Brain microvascular endothelial cell (primary cell): ENCODE results near the gene MAP1S.

Experiments
- DNase-seq: peaks from one replicate; pipeline ENCODE4 v3.0.0-alpha.2; 2020
- H3K27ac ChIP-seq: fragments of 250-450 bp; sonication (Bioruptor Pico); 2 replicates; pipeline ENCODE4 v1.5.1; 2020; ENCODE audit warnings: mild to moderate bottlenecking, moderate library complexity
- H3K27me3 ChIP-seq: fragments of 250-450 bp; sonication (Bioruptor Pico); replicated peaks from 2 replicates; pipeline ENCODE4 v1.5.1; 2020; ENCODE audit warnings: mild to moderate bottlenecking
- H3K36me3 ChIP-seq: fragments of 250-450 bp; sonication (Bioruptor Pico); replicated peaks from 2 replicates; pipeline ENCODE4 v1.5.1; 2020; ENCODE audit warnings: mild to moderate bottlenecking
- H3K4me3 ChIP-seq: 2 replicates; pipeline ENCODE4 v1.5.1; 2011; ENCODE audit warnings: low read depth, mild to moderate bottlenecking, control low read depth, low read length, moderate library complexity
- CTCF ChIP-seq: IDR thresholded peaks from 2 replicates; pipeline ENCODE4 v1.5.1; 2011; ENCODE audit warnings: low read depth, mild to moderate bottlenecking, moderate library complexity, low read length, control low read depth, inconsistent platforms; ENCODE audit errors: missing control alignments
- in situ Hi-C: cut with HindIII; loops from 2 replicates; pipeline ENCODE4 v1.10.0; 2017; ENCODE audit warnings: low sequenced_read_pairs, low pct_ligation_motif_present

Gene MAP1S

GRCh38 chr19:17678836-17679235 is 40.4 kb upstream of the MAP1S start:
- no peak for DNase-seq

DNA sequence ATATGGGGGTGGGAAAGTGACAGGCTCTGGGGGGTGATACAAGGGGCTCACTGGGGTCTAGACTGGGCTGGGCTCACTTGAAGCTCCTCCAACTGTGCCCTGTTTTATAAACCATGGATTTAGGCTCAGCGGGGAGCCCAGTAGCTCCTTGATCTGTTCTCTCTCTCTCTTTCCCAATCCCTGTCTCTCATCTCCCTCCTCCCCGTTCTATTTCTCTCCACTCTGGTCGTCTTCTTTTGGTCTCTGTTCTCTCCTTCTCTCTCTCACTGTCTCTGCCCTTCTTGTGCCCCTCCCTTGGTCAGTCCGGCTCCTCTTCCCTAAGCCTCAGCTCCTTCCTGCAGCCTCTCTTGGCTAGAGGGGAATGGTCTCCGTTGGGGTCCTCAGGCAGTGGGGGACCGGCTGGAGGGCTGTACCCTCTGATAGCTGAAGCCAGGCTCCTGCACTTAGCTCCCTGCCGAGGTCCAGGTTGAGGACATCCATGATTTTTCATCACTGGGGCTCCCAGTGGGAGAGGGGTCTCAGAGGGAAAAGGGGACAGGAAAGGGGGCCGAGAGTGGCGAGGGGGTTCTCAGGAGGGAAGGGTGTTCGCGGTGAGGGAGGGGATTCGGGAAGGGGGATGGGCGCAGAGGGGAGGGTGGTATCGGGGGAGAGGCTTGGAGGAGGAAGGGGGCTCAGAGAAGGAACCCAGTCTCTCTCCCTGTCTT is 39.6 kb upstream of the MAP1S start:
- H3K27me3 ChIP-seq: no peaks in the 10 kb centered on the region
- H3K4me3 ChIP-seq: no peak overlapping the region
- in situ Hi-C loops: no loop called here
- peak overlapping the region; percentile 10 for H3K27ac ChIP-seq
- no peak for DNase-seq
- no peak for TF ChIP-seq CTCF
- no peaks in the 10 kb centered on the region for H3K36me3 ChIP-seq

More at GRCh38 chr19:17678836-17679235, 40.4 kb upstream of the MAP1S start:
- no peaks in the 10 kb centered on the region for H3K36me3 ChIP-seq
- no peak overlapping the region for H3K27ac ChIP-seq
- H3K27me3 ChIP-seq: no peaks in the 10 kb centered on the region
- in situ Hi-C loops: no loop called here
- H3K4me3 ChIP-seq: no peak overlapping the region
- no peak for TF ChIP-seq CTCF

GRCh38 chr19:17680230-17680722 is 39.0 kb upstream of the MAP1S start:
- H3K4me3 ChIP-seq: no peak overlapping the region
- no peaks in the 10 kb centered on the region for H3K36me3 ChIP-seq
- no peak overlapping the region for H3K27ac ChIP-seq
- no peak for TF ChIP-seq CTCF
- in situ Hi-C loops: no loop called here
- DNase-seq: peak; percentile 83
- H3K27me3 ChIP-seq: no peaks in the 10 kb centered on the region

DNA sequence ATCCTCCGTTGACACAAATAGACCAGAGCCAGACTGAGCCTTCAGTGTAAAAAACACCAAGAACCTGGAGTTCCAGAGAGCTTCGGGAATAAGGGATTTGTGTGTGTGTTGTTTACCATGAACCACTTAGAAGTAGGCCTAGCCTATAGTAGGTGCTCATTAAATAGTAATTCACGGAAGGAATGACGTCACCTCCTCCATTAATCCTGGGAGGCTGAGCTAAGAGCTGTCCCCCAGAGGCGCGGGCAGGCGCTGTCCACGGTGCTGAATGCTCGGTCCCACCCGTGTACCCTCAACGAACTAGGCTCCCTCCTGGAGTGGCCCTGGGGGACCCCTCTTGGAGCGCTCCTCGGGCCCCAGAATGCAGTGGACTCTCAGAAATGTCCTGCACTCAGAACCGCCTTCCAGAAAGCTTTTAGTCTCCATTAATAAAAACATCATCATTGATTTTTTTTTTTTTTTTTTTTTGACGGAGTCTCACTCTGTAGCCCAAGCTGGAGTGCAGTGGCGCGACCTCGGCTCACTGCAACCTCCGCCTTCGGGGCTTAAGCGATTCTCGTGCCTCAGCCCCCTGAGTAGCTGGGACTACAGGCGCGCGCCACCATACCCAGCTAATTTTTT is 37.7 kb upstream of the MAP1S start:
- H3K27ac ChIP-seq: no peak overlapping the region
- H3K4me3 ChIP-seq: no peak overlapping the region
- no peaks in the 10 kb centered on the region for H3K27me3 ChIP-seq
- in situ Hi-C loops: no loop called here
- no peak for TF ChIP-seq CTCF
- DNase-seq: peak; percentile 31
- H3K36me3 ChIP-seq: no peaks in the 10 kb centered on the region

DNA sequence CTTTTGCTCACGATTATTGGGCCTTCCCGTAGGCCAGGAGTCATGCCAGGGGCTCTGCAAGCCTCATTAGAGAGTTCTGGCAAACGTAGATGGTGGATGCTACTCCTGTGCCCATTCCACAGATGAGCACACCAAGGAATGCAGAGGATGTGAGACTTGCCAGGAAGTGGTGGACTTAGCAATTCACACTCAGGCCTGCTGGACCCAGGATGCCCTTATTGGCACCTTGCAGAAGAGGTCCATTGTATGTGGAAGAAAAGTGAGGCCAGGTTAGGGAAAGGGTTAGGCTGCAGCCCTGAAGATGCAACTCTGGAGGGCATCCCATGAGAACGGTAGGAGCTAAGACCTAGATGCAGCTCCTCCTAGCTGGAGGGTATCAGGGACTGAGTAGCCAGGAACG is 37.0 kb upstream of the MAP1S start:
- Histone ChIP-seq H3K4me3 (no peak overlapping the region), H3K27ac (no peak overlapping the region), H3K27me3 (no peaks in the 10 kb centered on the region), H3K36me3 (no peaks in the 10 kb centered on the region)
- TF ChIP-seq CTCF: no peak
- in situ Hi-C loops: no loop called here
- DNase-seq: no peak
